Cardiac septum (tissue), 1 donor: ENCODE results near the gene TRPC3. TPM values are rescaled to one million over a fixed set of nuclear protein-coding genes. Genes with fewer than 3 reads are reported as not detected.

Source experiments
- DNase-seq: peaks from one replicate; pipeline ENCODE4 v3.0.0-alpha.2; 2020; ENCODE audit warnings: low spot score
- intact Hi-C: fragments of 100-400 bp; cut with DNase I; formaldehyde crosslinking; loops from one replicate; pipeline ENCODE4 v1.14.0; 2022
- long read RNA-seq: library from polyadenylated mRNA; unstranded; transcript quantifications from one replicate; pipeline ENCODE4 v2.0.0, GENCODE V29; 2021
- total RNA-seq: library from RNA; stranded (reverse); fragmentation: NEBNext Ultra II Directional; extraction: Animal tissue kit (Norgen Biotek cat#: 25700); gene quantifications from one replicate; pipeline ENCODE4 v1.2.1, GENCODE V29; 2021
- donor health status: DM: no; HTN: no; CAD: no.

Gene TRPC3
- total RNA-seq = 0.65 TPM
- long read RNA-seq, partial matches to known transcripts = 0 of 1 reads
- long read RNA-seq, other reads (novel, unspliced or antisense) = 1 of 1 reads

- intact Hi-C loops = loop anchor here (5.0 kb wide), 1 partner anchor 271 kb away; no protein-coding TSS in a partner anchor
- DNase-seq = peak; percentile 76
These were observed at the start of gene TRPC3 for GRCh38 chr4:121951521-121952110. TSS of gene TRPC3 (minus strand) at chr4:121952060. CDS start at chr4:121951680, 380 bp downstream.

DNA sequence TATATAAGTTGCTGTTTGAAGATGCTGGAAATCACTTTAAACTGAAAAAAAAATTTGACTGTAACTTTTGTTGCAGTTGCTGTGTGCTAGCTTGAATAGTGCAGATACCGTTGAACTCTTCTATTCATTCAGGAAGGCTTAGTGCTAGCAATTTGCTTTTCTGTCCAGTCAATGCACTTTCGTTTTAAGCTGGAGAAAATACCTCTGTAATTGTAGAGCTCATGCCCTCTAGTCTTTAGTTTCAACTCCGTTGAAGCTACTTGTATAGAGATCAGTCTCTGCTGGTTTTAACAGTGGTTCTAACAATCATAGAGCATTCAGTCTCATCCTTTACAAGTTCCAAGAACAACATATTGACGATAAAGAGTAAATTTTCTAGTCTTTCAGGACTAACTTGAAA is 49.0 kb upstream of the TRPC3 start:
- intact Hi-C loops = no loop called here
- DNase-seq = no peak

GRCh38 chr4:121998024-121998423 is 46.2 kb upstream of the TRPC3 start:
- no peak for DNase-seq
- intact Hi-C loops = loop anchor here (5.0 to 10.0 kb wide), 3 partner anchors 154 to 224 kb away; partner anchors contain the start of gene BLTP1

- no peak for DNase-seq
- intact Hi-C loops = loop anchor here (5.0 to 10.0 kb wide), 3 partner anchors 156 to 226 kb away; partner anchors contain the start of gene BLTP1
These were observed 44.1 kb upstream of the TRPC3 start for GRCh38 chr4:121995790-121996537.

GRCh38 chr4:121991968-121992367 is 40.1 kb upstream of the TRPC3 start:
- intact Hi-C loops = loop anchor here (10.0 kb wide), 1 partner anchor 213 kb away; no protein-coding TSS in a partner anchor

DNA sequence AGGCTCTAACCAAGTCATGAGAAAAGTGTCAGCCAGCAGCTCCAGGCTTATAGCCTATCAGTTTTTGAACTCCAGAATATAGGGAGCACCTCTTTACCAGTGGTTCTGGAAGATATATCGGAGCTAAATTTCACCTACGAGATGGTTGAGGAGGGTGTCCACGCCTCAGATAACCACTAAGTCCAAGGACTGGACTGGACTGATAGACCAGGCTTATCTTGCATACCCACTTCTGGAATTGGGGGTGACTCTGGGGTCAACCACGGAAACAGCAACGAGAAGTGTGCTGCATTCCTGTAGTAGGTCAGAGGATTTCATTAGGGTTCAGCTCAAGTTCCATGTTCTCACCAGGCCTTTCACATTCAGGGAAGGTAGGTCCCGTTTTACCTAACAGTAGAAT is 38.6 kb upstream of the TRPC3 start:
- DNase-seq = no peak
- intact Hi-C loops = loop anchor here (10.0 kb wide), 1 partner anchor 214 kb away; no protein-coding TSS in a partner anchor

More at GRCh38 chr4:121991968-121992367, 40.1 kb upstream of the TRPC3 start:
- DNase-seq = no peak

DNA sequence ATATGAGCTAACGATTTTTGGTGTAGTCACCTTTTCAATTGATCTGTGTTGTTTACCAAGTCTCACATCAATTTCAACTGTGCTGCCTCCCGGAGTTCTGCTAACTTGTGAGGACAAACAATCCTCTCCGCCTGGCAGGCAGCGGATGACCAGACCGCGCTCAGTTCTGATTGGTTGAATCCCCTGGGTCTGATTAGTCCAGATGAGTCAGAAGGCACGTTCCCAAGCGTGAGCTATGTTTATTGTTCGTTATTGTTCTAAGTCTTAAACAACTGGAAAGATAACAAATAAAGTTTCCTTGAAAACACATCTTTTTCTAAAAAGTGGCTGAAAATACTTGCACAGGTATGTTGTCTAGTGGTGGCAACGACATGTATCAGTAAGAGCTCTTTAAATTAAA is 37.9 kb upstream of the TRPC3 start:
- intact Hi-C loops = loop anchor here (10.0 kb wide), 1 partner anchor 215 kb away; no protein-coding TSS in a partner anchor
- no peak for DNase-seq

- intact Hi-C loops = no loop called here
These were observed 37.1 kb upstream of the TRPC3 start for GRCh38 chr4:121988950-121989349.

DNA sequence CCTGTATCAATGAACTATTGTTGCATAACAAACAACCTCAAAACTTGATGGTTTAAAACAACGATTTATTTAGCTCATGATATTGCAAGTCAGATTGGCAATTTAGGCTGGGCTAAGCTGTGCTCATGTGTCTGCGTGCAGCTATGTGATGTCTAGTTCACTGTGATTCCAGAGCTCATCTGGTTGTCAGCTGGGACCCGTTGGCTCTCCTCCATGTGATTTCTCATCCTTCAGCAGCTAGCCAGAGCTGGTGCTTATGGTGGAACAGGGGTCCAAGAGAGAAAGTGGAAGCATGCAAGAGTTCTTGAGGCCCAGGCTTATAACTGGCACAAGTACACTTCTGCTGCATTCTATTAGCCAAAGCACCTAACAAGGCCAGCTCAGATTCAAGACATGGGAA is 28.8 kb upstream of the TRPC3 start:
- intact Hi-C loops = no loop called here
- no peak for DNase-seq

More at GRCh38 chr4:121988950-121989349, 37.1 kb upstream of the TRPC3 start:
- DNase-seq = no peak

DNA sequence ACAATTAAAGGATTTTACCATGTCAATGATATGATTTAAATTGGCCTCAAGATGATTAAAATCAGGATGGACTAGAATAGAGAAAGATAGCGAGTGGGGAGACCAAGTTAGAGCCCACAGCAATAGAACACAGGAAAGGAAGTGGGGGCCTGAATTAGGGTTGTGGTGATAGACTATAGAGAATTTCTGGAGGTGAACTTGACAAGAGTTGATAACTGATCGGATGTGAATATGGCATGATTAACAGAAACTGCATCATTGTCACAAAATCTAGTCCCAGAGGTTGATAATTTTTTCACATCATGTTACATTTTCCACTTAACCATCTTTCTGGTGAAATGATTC is 26.3 kb upstream of the TRPC3 start:
- no peak for DNase-seq
- intact Hi-C loops = no loop called here

DNA sequence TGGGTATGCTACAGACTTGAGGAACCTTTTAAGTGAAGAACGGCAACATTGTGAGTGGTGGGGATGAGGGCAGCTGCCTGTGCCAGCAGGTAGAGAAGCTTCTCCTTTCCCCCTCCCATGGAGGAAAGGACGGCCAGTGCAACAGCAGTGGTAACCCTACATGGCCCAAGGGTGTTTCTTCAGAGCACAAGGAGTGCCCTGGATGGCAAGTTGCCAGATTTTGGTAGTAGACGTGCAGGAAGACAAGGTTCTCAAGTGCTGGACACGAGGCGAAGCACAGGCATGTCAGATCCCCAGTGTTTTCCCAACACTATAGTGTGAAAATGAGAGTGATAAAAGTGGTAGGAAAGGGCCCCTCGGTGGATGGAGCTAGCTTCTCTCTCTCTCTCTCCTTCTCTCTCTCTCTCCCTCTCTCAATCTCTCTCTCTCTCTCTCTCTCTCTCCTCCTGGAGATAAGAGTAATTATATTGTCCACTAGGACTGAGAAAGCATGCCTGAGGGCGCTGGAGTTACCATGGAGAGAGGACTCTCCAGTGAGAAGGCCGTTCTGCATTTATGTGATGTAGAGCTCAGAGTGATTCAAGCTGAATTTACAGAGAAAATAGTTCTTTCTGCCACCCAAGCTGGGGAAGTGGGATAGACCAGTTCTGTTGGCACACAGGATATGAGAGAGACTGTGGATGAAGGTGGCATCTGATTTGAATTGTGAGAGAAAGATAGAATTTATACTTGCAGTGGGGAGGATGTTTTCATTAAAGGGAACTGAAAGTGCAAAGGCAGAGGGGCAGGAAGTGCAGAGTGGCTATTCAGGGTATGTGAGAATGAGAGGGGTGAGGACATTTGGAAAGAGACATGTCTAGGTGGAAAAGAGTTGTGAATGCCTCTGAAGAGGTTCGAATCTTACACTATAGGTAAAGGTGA is 25.7 kb upstream of the TRPC3 start:
- intact Hi-C loops = no loop called here

DNA sequence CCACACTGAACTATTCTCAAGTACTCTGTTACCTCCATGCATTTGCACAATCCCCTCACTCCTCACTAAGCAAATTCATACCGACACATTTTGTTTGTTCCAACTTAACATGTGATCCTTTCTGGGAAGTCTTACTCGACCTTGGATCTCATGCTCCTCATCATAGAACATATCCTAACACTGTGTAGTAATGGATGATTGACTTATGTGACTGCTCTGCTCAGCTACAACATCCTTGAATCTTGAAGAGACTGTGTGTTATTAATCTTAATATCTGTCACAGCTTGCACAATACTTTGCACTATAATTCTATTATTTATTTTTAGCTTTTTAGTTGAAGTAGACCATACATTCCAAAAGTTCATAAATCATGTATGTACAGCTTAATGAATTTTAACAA is 23.9 kb upstream of the TRPC3 start:
- intact Hi-C loops = no loop called here
- DNase-seq = no peak

More for the DNA sequence above, 25.7 kb upstream of the TRPC3 start:
- DNase-seq = no peak

- DNase-seq = no peak
These were observed 22.0 kb upstream of the TRPC3 start for GRCh38 chr4:121973816-121974215.

DNA sequence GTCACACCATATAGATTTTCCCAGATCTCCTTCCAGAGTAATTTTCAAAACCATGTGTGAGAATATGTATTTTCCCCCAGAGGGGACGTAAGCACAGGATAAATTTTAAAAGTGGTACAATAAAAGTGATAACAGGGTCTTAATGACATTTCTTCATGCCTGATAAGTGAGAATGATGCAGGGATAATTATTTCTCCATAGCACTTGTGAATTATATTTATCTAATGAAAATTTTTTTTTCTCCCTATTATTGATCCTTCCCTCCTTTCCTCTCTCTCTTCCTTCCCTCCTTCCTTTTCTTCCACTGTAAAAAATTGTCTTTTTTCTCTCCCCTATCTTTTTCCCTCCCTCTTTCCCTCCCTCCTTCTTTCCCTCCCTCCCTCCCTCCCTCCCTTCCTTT is 17.0 kb upstream of the TRPC3 start:
- no peak for DNase-seq
- intact Hi-C loops = no loop called here

More at GRCh38 chr4:121973816-121974215, 22.0 kb upstream of the TRPC3 start:
- intact Hi-C loops = no loop called here

GRCh38 chr4:121964958-121965357 is 13.1 kb upstream of the TRPC3 start:
- no peak for DNase-seq
- intact Hi-C loops = no loop called here

- DNase-seq = no peak
These were observed 9.0 kb upstream of the TRPC3 start for GRCh38 chr4:121960818-121961217.

DNA sequence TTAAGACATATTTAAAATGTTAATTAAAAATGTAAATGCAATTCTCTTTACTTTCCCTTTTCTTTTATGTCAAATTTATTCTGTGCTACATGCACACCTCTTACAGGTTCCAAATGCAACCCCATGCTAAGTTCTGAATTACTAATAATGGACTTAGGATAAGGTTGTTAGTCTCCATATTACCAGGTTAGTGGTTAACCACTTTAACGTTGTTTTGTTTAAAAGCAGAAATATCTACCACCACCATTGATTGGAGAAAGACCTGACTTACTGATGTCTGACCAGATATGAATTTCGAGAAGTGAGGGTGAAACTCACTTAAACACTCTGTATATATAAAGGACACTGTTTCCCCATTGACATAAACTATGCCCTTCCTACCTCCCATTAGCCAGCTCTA is 6.9 kb upstream of the TRPC3 start:
- intact Hi-C loops = no loop called here
- no peak for DNase-seq

More at GRCh38 chr4:121960818-121961217, 9.0 kb upstream of the TRPC3 start:
- intact Hi-C loops = no loop called here

- intact Hi-C loops = no loop called here
- DNase-seq = no peak
These were observed 5.4 kb upstream of the TRPC3 start for GRCh38 chr4:121957266-121957665.

- intact Hi-C loops = loop anchor here (5.0 kb wide), 1 partner anchor 268 kb away; no protein-coding TSS in a partner anchor
These were observed 2.0 kb upstream of the TRPC3 start for GRCh38 chr4:121953860-121954259.

More at GRCh38 chr4:121953860-121954259, 2.0 kb upstream of the TRPC3 start:
- DNase-seq = no peak
